Measurements from ENCODE around the gene SPRR1B. TPM values are rescaled to one million over a fixed set of nuclear protein-coding genes. Genes with fewer than 3 reads are reported as not detected.

SPRR1B gene
- total RNA-seq, 1 experiment from 2014 or later: not detected

GRCh38 chr1:153072806-153073726 is 42.1 kb downstream of the SPRR1B start:
- Histone ChIP-seq H3K23me2 (ENCODE audit: insufficient read length, low read depth, low read length, poor library complexity, severe bottlenecking) (no peaks in the 10 kb centered on the region), H3K27ac (ENCODE audit: insufficient read length, low read depth, low read length) (no peak overlapping the region), H3K79me1 (ENCODE audit: insufficient read depth, low read depth, low read length, poor library complexity, severe bottlenecking) (no peaks in the 10 kb centered on the region), H4K20me1 (ENCODE audit: control insufficient read depth, insufficient read depth, insufficient read length) (no peaks in the 10 kb centered on the region), H3K9me3 (ENCODE audit: control insufficient read depth, low read depth, low read length) (no peaks in the 10 kb centered on the region), H2BK20ac (ENCODE audit: low read depth, low read length, poor library complexity, severe bottlenecking) (no peak overlapping the region), H2BK15ac (ENCODE audit: low read depth, low read length) (no peak overlapping the region), H3K23ac (ENCODE audit: insufficient read length, low read depth, low read length) (no peak overlapping the region), H2BK5ac (ENCODE audit: insufficient read length, low read length) (no peak overlapping the region), H4K8ac (replicated peaks; ENCODE audit: insufficient read length, low read depth, low read length) (no peak overlapping the region), H2AK5ac (ENCODE audit: insufficient read length, low read length) (no peak overlapping the region), H4K5ac (ENCODE audit: insufficient read length, low read depth, low read length) (no peak overlapping the region), H3K27me3 (ENCODE audit: insufficient read depth, low read length) (no peaks in the 10 kb centered on the region), H4K91ac (ENCODE audit: insufficient read length, low read depth, low read length) (no peak overlapping the region), H3T11ph (ENCODE audit: low read length) (no peak overlapping the region), H3K4ac (ENCODE audit: low read depth, low read length) (no peak overlapping the region), H3K79me2 (ENCODE audit: insufficient read depth, low read length) (no peaks in the 10 kb centered on the region), H2BK12ac (ENCODE audit: insufficient read length, low read depth, low read length) (no peak overlapping the region), H3K56ac (ENCODE audit: insufficient read length, low read depth, low read length) (no peak overlapping the region), H3K4me2 (ENCODE audit: insufficient read depth, insufficient read length, low read length) (no peak overlapping the region), H2AFZ (ENCODE audit: low read length) (no peak overlapping the region), H2BK120ac (ENCODE audit: low read depth, low read length, poor library complexity, severe bottlenecking) (no peak overlapping the region), H3K4me1 (ENCODE audit: insufficient read depth, low read length) (no peaks in the 10 kb centered on the region), H3K18ac (ENCODE audit: insufficient read length, low read depth, low read length) (no peak overlapping the region), H3K9ac (ENCODE audit: extremely low read depth, insufficient read length, low read length) (no peak overlapping the region), H3K14ac (ENCODE audit: insufficient read depth, low read length) (no peak overlapping the region)
- no peak for DNase-seq
- Mint-ChIP-seq H3K4me3 (no peak overlapping the region), H3K9me3 (no peaks in the 10 kb centered on the region; a peak in 1 of 5 replicates), H3K36me3 (ENCODE audit: insufficient read depth in 1 of 3, low read depth in 3 of 3) (no peaks in the 10 kb centered on the region), H3K27me3 (ENCODE audit: low read depth) (no peaks in the 10 kb centered on the region; the same call in 1 of the 2 replicates), H3K27ac (no peak overlapping the region), H3K4me1 (no peaks in the 10 kb centered on the region)
- TF ChIP-seq CTCF (conservative IDR thresholded peaks at IDR 0.05): no peak
- no CpG with 5 or more reads among the region's 5 CpGs for WGBS (ENCODE audit: extremely low coverage, insufficient read length, low lambda C conversion rate)

All from H9 (cell line).